Measurements from ENCODE around the gene NME4. TPM values are rescaled to one million over a fixed set of nuclear protein-coding genes. Genes with fewer than 3 reads are reported as not detected.

Gene NME4
- polyA plus RNA-seq, 3 donors = 26.7 to 31.4 (median 26.9) TPM

DNA sequence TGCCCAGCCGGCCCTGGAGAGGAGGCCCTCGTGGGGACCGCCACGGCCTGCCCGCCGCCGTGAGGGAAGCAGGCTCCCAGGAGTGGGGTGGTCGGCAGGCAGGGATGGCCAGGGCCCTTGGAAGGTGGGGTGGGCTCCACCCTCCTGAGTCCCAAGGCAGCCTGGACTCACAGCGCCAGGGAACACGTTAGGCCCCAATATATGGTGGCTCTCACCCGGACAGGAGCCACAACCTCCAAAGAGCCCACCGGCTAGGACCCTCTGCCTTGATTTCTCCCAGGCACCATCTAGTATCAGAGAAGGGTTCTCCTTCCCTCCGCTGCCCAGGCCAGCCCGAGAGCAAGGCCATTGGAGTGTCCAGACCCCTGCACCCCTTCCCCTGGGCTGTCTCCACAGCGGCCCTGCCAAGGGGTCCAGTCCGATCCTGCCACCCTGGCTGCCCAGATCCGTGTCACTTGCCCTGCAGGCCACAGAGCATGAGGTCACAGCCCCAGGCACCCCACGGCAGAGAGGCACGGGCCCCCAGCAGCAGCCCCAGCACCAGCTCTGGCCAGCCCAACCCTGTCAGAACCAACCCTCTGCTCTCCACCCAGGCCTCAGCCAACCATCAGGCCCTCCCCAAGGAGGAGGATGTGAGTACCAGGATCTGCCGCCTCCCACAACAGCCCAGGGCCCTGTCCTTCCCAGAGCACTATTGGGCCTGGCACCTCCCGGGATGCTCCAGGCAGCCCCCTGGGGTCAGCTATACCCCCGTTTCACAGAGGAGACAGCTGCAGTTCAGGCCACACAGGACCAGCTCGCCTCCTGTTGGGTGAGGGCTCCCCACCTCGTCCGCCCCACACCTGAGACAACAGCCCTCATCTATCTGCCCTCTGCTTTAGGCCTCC, 43.4 kb upstream of the NME4 start:
- Histone ChIP-seq H3K4me3 (replicated peaks in 1 of 3; ENCODE audit: low read depth in 2 of 3, low read length in 3 of 3) (peak overlapping the region; percentile 24 to 68 (median 30)), H3K27ac (ENCODE audit: low read depth in 1 of 2, low read length in 2 of 2) (no peak overlapping the region), H3K27me3 (ENCODE audit: control insufficient read depth in 2 of 2, insufficient read depth in 2 of 2, low read length in 2 of 2) (no peaks in the 10 kb centered on the region), H3K79me2 (ENCODE audit: insufficient read depth, low read length) (peaks cover 33% of the 10 kb centered on the region), H2AFZ (ENCODE audit: insufficient read depth, low read depth, low read length, poor library complexity, severe bottlenecking) (peak overlapping the region; percentile 44), H3K9me3 (replicated peaks in 1 of 2; ENCODE audit: control insufficient read depth in 1 of 2, insufficient read depth in 1 of 2, low read length in 2 of 2) (no peaks in the 10 kb centered on the region), H3K4me2 (replicated peaks; ENCODE audit: extremely low read depth, low read length, poor library complexity, severe bottlenecking) (peak overlapping the region; percentile 71), H3K4me1 (ENCODE audit: control insufficient read depth in 1 of 2, insufficient read depth in 2 of 2, low read length in 2 of 2) (peaks cover 12 to 20% of the 10 kb centered on the region in 2 donors), H4K20me1 (ENCODE audit: insufficient read depth, low read length) (peaks cover 21% of the 10 kb centered on the region), H3K36me3 (replicated peaks in 1 of 2; ENCODE audit: control insufficient read depth in 1 of 2, insufficient read depth in 2 of 2, low read length in 2 of 2) (peaks cover 0 to 2% of the 10 kb centered on the region in 2 donors), H3K9ac (ENCODE audit: insufficient read depth, low read length, poor library complexity, severe bottlenecking) (no peak overlapping the region)
- peak overlapping the region in 3 of 7 donors; percentile 16 to 70 (median 61) for H3K27ac Mint-ChIP-seq
- H3K9me3 Mint-ChIP-seq = peaks cover 0 to 2% (median 0%) of the 10 kb centered on the region in 7 donors
- no peak overlapping the region for H3K4me3 Mint-ChIP-seq
- no peak for DNase-seq
- intact Hi-C loops (cut with micrococcal nuclease) = loop anchor here (2.0 to 5.0 kb wide), 4 partner anchors 29 to 126 kb away; partner anchors contain the start of genes FAM234A (in 1 of the 2) and LUC7L (in 1 of the 2)
- H3K27me3 Mint-ChIP-seq (ENCODE audit: low read depth in 3 of 3) = peaks cover 0 to 4% (median 3%) of the 10 kb centered on the region in 3 donors
- peaks cover 27% of the 10 kb centered on the region for H3K4me1 Mint-ChIP-seq
- TF ChIP-seq, protein P1, sequence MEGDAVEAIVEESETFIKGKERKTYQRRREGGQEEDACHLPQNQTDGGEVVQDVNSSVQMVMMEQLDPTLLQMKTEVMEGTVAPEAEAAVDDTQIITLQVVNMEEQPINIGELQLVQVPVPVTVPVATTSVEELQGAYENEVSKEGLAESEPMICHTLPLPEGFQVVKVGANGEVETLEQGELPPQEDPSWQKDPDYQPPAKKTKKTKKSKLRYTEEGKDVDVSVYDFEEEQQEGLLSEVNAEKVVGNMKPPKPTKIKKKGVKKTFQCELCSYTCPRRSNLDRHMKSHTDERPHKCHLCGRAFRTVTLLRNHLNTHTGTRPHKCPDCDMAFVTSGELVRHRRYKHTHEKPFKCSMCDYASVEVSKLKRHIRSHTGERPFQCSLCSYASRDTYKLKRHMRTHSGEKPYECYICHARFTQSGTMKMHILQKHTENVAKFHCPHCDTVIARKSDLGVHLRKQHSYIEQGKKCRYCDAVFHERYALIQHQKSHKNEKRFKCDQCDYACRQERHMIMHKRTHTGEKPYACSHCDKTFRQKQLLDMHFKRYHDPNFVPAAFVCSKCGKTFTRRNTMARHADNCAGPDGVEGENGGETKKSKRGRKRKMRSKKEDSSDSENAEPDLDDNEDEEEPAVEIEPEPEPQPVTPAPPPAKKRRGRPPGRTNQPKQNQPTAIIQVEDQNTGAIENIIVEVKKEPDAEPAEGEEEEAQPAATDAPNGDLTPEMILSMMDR (IDR thresholded peaks at IDR 0.05) = no peak
- WGBS (ENCODE audit: insufficient coverage) = 72% methylated on average over 21 of the region's 25 CpGs
- H3K36me3 Mint-ChIP-seq = peaks cover 8 to 12% of the 10 kb centered on the region in 2 donors

DNA sequence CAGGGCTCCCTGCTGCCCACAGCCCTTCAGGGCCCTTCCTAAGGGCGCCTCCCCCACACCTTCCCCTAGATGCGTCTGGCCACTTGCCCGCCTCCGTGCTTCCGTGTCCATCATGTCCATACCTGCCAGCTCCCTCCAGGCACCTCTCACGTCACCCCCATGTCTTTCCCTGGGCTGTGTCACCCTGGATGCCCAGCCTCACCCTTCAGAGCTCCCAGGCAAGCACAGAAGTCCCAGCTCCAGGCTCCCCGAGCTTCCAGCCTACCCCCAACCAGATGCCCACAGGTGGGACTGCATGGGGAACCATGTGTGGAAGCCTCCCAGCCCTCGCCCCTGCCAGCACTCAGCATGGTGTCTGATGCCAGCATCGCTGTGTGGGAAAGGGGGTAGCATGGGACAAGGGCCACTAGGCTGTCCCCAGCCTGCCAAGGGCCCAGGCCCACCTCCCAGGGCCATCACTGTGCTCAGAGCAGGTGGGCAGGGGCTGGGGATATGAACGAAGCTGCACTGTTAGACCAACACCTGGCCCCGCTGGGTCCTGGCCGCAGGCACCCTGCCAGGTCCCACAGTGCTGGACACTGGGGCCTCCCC, 42.6 kb upstream of the NME4 start:
- Histone ChIP-seq H3K79me2 (ENCODE audit: insufficient read depth, low read length) (peaks cover 26% of the 10 kb centered on the region), H2AFZ (ENCODE audit: insufficient read depth, low read depth, low read length, poor library complexity, severe bottlenecking) (no peak overlapping the region), H3K27me3 (ENCODE audit: control insufficient read depth in 2 of 2, insufficient read depth in 2 of 2, low read length in 2 of 2) (no peaks in the 10 kb centered on the region), H3K27ac (ENCODE audit: low read depth in 1 of 2, low read length in 2 of 2) (no peak overlapping the region), H3K9me3 (replicated peaks in 1 of 2; ENCODE audit: control insufficient read depth in 1 of 2, insufficient read depth in 1 of 2, low read length in 2 of 2) (no peaks in the 10 kb centered on the region), H3K4me1 (ENCODE audit: control insufficient read depth in 1 of 2, insufficient read depth in 2 of 2, low read length in 2 of 2) (peaks cover 12 to 20% of the 10 kb centered on the region in 2 donors), H3K36me3 (replicated peaks in 1 of 2; ENCODE audit: control insufficient read depth in 1 of 2, insufficient read depth in 2 of 2, low read length in 2 of 2) (peaks cover 0 to 2% of the 10 kb centered on the region in 2 donors), H3K4me2 (replicated peaks; ENCODE audit: extremely low read depth, low read length, poor library complexity, severe bottlenecking) (no peak overlapping the region), H3K4me3 (replicated peaks in 1 of 3; ENCODE audit: low read depth in 2 of 3, low read length in 3 of 3) (no peak overlapping the region), H3K9ac (ENCODE audit: insufficient read depth, low read length, poor library complexity, severe bottlenecking) (no peak overlapping the region), H4K20me1 (ENCODE audit: insufficient read depth, low read length) (peaks cover 17% of the 10 kb centered on the region)
- peak overlapping the region in 2 of 7 donors; percentile 61 to 70 for H3K27ac Mint-ChIP-seq
- peaks cover 0 to 2% (median 0%) of the 10 kb centered on the region in 7 donors for H3K9me3 Mint-ChIP-seq
- no peak overlapping the region for H3K4me3 Mint-ChIP-seq
- intact Hi-C loops (cut with micrococcal nuclease) = loop anchor here (5.0 kb wide), 2 partner anchors 52 to 127 kb away; partner anchors contain the start of gene LUC7L (in 1 of the 2)
- TF ChIP-seq, protein P1 (IDR thresholded peaks at IDR 0.05) = no peak
- 92% methylated on average over 11 of the region's 12 CpGs for WGBS (ENCODE audit: insufficient coverage)
- peaks cover 23% of the 10 kb centered on the region for H3K4me1 Mint-ChIP-seq
- H3K36me3 Mint-ChIP-seq = peaks cover 8 to 12% of the 10 kb centered on the region in 2 donors
- no peak for DNase-seq
- H3K27me3 Mint-ChIP-seq (ENCODE audit: low read depth in 3 of 3) = peaks cover 0 to 4% (median 3%) of the 10 kb centered on the region in 3 donors

All from CD14-positive monocyte (primary cell).